Loucy (cell line): ENCODE data around the gene PRR36.

ENCODE experiments used
- H2AFZ ChIP-seq: fragments of 200-600 bp; sonication (generic); 2 replicates; pipeline ENCODE4 v1.6.0; 2016; ENCODE audit warnings: antibody characterized with exemption, mild to moderate bottlenecking, low read length, moderate library complexity
- H3F3A ChIP-seq: fragments of 200-600 bp; 2 replicates; pipeline ENCODE4 v1.6.0; 2016; ENCODE audit warnings: antibody characterized with exemption, low read depth, mild to moderate bottlenecking
- H3K27me3 ChIP-seq: fragments of 200-600 bp; sonication (generic); 2 replicates; pipeline ENCODE4 v1.6.1; 2014; ENCODE audit warnings: low read length, mild to moderate bottlenecking; ENCODE audit not compliant: insufficient read depth, poor library complexity, severe bottlenecking
- H3K36me3 ChIP-seq: fragments of 200-600 bp; sonication (generic); 2 replicates; pipeline ENCODE4 v1.6.1; 2016; ENCODE audit warnings: low read length; ENCODE audit not compliant: insufficient read depth
- H3K4me1 ChIP-seq: fragments of 200-600 bp; sonication (generic); 2 replicates; pipeline ENCODE4 v1.5.1; 2014; ENCODE audit warnings: low read length, mild to moderate bottlenecking; ENCODE audit not compliant: insufficient read depth, poor library complexity, severe bottlenecking
- H3K4me2 ChIP-seq: fragments of 200-600 bp; sonication (generic); 2 replicates; pipeline ENCODE4 v1.6.0; 2014; ENCODE audit warnings: antibody characterized with exemption, low read length, low read depth, mild to moderate bottlenecking; ENCODE audit not compliant: poor library complexity, severe bottlenecking
- H3K4me3 ChIP-seq: fragments of 200-600 bp; sonication (generic); 2 replicates; pipeline ENCODE4 v1.5.1; 2014; ENCODE audit warnings: low read length, mild to moderate bottlenecking, mixed read lengths; ENCODE audit not compliant: poor library complexity, severe bottlenecking
- H3K79me2 ChIP-seq: fragments of 200-600 bp; sonication (generic); 2 replicates; pipeline ENCODE4 v1.6.1; 2014; ENCODE audit warnings: low read length; ENCODE audit not compliant: insufficient read depth
- H3K9ac ChIP-seq: fragments of 200-600 bp; sonication (generic); 2 replicates; pipeline ENCODE4 v1.6.0; 2014; ENCODE audit warnings: mild to moderate bottlenecking, low read depth, low read length, moderate library complexity; ENCODE audit not compliant: poor library complexity, severe bottlenecking
- H3K9me2 ChIP-seq: fragments of 200-600 bp; sonication (generic); replicated peaks from 2 replicates; pipeline ENCODE4 v1.6.1; 2016; ENCODE audit warnings: low read depth, low read length, mixed read lengths
- H3K9me3 ChIP-seq: fragments of 200-600 bp; sonication (generic); 2 replicates; pipeline ENCODE4 v1.6.1; 2014; ENCODE audit warnings: mild to moderate bottlenecking, antibody characterized with exemption, low read length, low read depth; ENCODE audit not compliant: insufficient read depth
- H4K20me1 ChIP-seq: fragments of 200-600 bp; sonication (generic); 2 replicates; pipeline ENCODE4 v1.6.0; 2014; ENCODE audit warnings: antibody characterized with exemption, low read length, mild to moderate bottlenecking; ENCODE audit not compliant: insufficient read depth, poor library complexity, severe bottlenecking
- EZH2phosphoT487 ChIP-seq: fragments of 200-600 bp; IDR thresholded peaks from 2 replicates; pipeline ENCODE4 v1.6.1; 2018; ENCODE audit warnings: antibody characterized with exemption, mild to moderate bottlenecking, moderate library complexity, borderline replicate concordance
- TF ChIP-seq, protein P1 (sequence below): fragments of 200-600 bp; sonication (generic); conservative IDR thresholded peaks from 2 replicates; pipeline ENCODE4 v1.5.1; 2014; ENCODE audit warnings: mild to moderate bottlenecking, antibody characterized with exemption, low read length

PRR36 gene

DNA sequence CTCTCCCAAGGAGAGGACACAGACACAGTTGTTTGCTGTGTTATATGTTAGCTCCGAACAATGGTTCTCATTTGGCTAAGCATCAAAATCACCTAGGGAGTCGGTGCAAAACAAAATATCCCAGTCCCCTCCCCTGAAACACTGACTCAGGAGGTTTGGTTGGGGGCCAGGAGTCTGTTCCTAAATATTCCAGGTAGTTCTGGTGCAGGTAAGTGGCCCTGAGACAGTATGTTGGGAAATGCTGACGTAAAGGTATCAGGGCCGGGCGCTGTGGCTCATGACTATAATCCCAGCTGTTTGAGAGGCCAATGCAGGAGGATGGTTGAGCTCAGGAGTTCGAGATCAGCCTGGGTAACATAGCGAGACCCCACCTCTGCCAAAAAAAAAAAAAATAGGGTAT lies 27.1 kb upstream of the PRR36 start:
- Histone ChIP-seq H3K4me2 (no peak overlapping the region), H3K36me3 (no peaks in the 10 kb centered on the region), H3K4me3 (no peak overlapping the region), H4K20me1 (peaks cover 24% of the 10 kb centered on the region), H3K9ac (no peak overlapping the region), H2AFZ (no peak overlapping the region), H3K79me2 (peaks cover 32% of the 10 kb centered on the region), H3K9me2 (no peaks in the 10 kb centered on the region), H3K27me3 (no peaks in the 10 kb centered on the region), H3K9me3 (no peaks in the 10 kb centered on the region), H3F3A (no peaks in the 10 kb centered on the region), H3K4me1 (peaks cover 25% of the 10 kb centered on the region)
- TF ChIP-seq, protein P1, sequence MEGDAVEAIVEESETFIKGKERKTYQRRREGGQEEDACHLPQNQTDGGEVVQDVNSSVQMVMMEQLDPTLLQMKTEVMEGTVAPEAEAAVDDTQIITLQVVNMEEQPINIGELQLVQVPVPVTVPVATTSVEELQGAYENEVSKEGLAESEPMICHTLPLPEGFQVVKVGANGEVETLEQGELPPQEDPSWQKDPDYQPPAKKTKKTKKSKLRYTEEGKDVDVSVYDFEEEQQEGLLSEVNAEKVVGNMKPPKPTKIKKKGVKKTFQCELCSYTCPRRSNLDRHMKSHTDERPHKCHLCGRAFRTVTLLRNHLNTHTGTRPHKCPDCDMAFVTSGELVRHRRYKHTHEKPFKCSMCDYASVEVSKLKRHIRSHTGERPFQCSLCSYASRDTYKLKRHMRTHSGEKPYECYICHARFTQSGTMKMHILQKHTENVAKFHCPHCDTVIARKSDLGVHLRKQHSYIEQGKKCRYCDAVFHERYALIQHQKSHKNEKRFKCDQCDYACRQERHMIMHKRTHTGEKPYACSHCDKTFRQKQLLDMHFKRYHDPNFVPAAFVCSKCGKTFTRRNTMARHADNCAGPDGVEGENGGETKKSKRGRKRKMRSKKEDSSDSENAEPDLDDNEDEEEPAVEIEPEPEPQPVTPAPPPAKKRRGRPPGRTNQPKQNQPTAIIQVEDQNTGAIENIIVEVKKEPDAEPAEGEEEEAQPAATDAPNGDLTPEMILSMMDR, result no peak
- no peak for TF ChIP-seq EZH2phosphoT487

DNA sequence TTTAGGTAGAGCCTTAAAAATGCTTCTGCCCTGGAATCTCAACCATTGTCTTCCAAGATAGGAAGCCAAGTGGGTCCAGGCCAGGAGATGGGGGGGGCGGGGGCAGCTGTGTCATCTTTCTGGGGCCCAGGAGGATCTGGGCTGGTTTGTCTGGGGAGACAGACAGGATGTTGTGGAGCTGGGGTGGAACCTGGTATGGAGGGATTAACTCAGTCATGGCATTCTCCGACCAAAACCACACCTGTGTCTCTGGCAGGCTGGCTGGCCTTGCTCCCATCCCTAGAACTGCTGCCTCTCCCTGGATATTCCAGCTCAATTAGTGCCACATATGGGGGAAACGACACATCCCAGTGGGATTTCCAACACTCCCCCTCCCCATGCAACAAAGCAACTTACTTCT lies 26.7 kb upstream of the PRR36 start:
- TF ChIP-seq, protein P1, result no peak
- no peak for TF ChIP-seq EZH2phosphoT487
- no peak overlapping the region for H3K4me3 ChIP-seq
- H3K9me3 ChIP-seq, result no peaks in the 10 kb centered on the region
- H3F3A ChIP-seq, result no peaks in the 10 kb centered on the region
- H3K9ac ChIP-seq, result no peak overlapping the region
- no peaks in the 10 kb centered on the region for H3K9me2 ChIP-seq
- H3K36me3 ChIP-seq, result no peaks in the 10 kb centered on the region
- H3K27me3 ChIP-seq, result no peaks in the 10 kb centered on the region
- H3K79me2 ChIP-seq, result peaks cover 28% of the 10 kb centered on the region
- H2AFZ ChIP-seq, result no peak overlapping the region
- peaks cover 20% of the 10 kb centered on the region for H4K20me1 ChIP-seq
- peaks cover 21% of the 10 kb centered on the region for H3K4me1 ChIP-seq
- H3K4me2 ChIP-seq, result no peak overlapping the region

DNA sequence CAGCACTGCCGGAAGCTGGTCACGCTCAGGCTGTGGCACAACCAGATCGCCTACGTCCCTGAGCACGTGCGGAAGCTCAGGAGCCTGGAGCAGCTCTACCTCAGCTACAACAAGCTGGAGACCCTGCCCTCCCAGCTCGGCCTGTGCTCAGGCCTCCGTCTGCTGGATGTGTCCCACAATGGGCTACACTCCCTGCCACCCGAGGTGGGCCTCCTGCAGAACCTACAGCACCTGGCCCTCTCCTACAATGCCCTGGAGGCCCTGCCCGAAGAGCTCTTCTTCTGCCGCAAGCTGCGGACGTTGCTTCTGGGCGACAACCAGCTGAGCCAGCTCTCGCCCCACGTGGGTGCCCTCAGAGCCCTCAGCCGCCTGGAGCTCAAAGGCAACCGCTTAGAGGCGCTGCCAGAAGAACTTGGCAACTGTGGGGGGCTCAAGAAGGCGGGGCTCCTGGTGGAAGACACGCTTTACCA lies 26.2 kb upstream of the PRR36 start:
- Histone ChIP-seq H2AFZ (no peak overlapping the region), H3F3A (no peaks in the 10 kb centered on the region), H4K20me1 (peaks cover 15% of the 10 kb centered on the region), H3K36me3 (no peaks in the 10 kb centered on the region), H3K9ac (no peak overlapping the region), H3K27me3 (no peaks in the 10 kb centered on the region), H3K9me3 (no peaks in the 10 kb centered on the region), H3K4me2 (no peak overlapping the region), H3K9me2 (no peaks in the 10 kb centered on the region), H3K4me1 (peaks cover 16% of the 10 kb centered on the region), H3K79me2 (peaks cover 23% of the 10 kb centered on the region), H3K4me3 (no peak overlapping the region)
- TF ChIP-seq, protein P1, result no peak
- no peak for TF ChIP-seq EZH2phosphoT487
